ENCODE results near the gene HINT2.

Gene HINT2

DNA sequence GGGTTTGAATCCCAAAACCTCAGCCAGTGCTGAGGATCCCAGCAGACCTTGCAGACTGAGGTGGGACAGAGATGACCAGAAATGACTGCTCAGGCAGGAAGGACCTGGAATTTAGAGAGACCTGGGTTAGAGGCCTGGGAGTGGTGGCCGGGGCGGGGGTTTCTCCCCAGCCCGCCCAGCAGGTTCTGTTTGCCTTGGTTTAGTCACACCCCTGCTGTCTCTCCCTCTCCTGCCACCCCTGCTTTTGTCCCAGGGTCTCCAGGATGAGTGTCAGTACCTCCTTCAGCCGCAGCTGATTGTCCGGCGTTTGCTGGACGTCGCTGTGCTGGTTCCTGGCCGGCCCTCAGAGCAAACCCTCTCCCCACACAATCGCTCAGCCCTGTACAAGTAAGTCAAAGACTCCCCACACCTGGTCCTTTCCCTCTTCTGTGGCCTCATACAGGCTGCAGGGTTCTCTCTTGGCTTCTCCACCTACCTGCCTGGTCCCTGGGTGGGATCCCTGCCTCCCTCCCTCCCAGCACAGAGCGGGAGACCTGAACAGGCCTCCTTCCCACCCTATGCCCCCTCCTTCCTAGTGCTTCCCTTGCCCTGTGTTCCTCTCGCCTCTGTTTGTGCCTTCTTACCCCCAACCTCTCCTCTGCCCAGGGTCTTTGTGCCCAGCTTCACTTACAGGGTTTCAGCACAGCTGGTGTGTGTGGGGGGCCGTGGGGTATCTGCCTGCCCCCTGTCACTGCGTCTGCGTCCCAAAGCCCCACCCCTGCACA, 26.2 kb upstream of the HINT2 start:
- DNase-seq (ENCODE audit: low read depth), result no peak

DNA sequence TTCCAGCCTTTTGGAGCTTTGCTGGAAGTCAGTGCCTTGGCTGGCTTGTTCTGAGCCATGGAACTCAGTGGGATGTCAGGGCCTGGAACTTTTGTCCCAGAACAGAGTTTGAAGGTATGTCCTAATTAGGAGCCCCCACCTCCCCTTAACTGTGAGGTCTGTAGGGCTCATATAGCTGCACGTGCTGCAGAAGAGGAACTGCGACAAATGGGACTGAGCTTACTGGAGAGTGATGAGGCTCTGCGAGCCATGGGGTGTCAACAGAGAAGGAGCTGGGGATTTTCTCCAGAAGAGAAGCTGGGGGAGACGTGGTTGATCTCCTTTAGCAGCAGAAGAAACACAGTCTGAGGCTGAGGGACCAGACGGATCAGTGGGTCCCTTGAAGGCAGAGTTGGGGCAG, 25.1 kb upstream of the HINT2 start:
- DNase-seq (ENCODE audit: low read depth), result no peak

DNA sequence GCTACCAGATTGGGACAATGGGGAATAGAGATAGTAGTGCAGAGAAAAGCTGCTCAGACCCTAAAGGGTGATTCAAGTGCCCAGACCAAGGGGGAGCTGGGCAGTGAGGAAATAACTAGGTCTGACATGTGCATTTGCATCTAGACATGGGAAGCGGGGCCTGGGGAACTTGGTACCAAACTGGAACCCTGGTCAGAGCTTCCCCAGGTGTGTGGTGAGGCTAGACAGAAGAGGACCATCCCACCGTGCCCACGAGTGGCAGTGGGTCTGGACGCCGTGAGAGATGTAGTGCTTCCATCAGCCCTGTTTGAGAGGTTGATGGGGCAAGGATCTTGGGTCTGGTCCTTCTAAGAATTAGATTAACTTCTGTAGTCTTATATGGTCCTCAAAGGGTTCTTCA, 21.8 kb upstream of the HINT2 start:
- no peak for DNase-seq (ENCODE audit: low read depth)

DNA sequence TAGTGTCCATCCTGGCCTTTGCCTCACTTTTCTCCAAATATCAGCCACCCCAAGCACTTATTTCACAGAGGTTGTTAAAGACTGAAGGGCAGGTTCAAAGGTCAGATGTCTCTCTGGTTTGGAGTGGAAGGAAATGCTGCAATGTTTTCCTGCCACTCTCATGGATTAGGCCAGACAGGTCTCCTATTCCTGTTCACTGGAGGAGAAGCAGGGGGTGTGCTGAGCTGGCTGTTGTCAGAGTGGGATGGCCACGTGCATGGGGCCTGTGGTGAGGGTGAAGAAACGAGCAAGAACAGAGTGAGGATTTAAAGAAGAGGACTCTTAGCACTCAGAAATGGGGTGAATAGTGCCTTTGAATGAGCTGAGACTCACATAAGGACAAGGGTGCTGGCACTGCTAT, 20.9 kb upstream of the HINT2 start:
- DNase-seq (ENCODE audit: low read depth), result no peak

GRCh38 chr9:35835216-35835632, 20.4 kb upstream of the HINT2 start:
- DNase-seq (ENCODE audit: low read depth), result no peak

GRCh38 chr9:35834260-35835215, 19.7 kb upstream of the HINT2 start:
- DNase-seq (ENCODE audit: low read depth), result no peak

- DNase-seq (ENCODE audit: low read depth), result no peak
Observed at GRCh38 chr9:35832814-35833213, 18.0 kb upstream of the HINT2 start.

DNA sequence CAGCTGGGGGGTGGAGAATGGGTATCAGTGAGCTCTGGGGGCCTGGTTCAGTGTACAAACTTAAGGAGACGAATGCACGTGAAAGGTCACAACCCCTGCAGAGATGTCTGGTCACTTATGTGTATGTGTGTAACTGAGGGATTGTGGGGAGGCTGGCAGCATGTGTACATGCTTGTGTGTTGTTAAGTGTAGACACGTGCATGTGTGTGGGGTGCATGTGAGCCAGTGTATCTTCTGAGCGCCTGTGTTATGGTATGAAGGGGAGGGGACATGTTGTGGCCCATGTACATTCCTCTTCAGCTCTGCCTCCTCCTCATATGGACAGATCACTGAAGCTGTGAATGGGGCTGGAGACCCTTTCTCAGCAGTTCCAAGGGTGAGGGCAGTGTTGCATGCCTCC, 16.2 kb upstream of the HINT2 start:
- no peak for DNase-seq (ENCODE audit: low read depth)

GRCh38 chr9:35829764-35830096, 14.9 kb upstream of the HINT2 start:
- DNase-seq (ENCODE audit: low read depth), result no peak

- no peak for DNase-seq (ENCODE audit: low read depth)
Observed at GRCh38 chr9:35829084-35829763, 14.4 kb upstream of the HINT2 start, which contains the start of gene TMEM8B. TSS of gene TMEM8B (plus strand) at chr9:35829228. CDS start at chr9:35829448, 220 bp downstream.

- DNase-seq (ENCODE audit: low read depth), result no peak
Observed at GRCh38 chr9:35828716-35829083, 13.9 kb upstream of the HINT2 start, which contains the start of gene FAM221B. TSS of gene FAM221B (minus strand) at chr9:35828732. CDS start at chr9:35826161, 2,571 bp downstream.

- DNase-seq (ENCODE audit: low read depth), result peak; percentile 65
Observed at GRCh38 chr9:35827486-35827885, 12.6 kb upstream of the HINT2 start.

- no peak for DNase-seq (ENCODE audit: low read depth)
Observed at GRCh38 chr9:35826071-35826701, 11.3 kb upstream of the HINT2 start.

- no peak for DNase-seq (ENCODE audit: low read depth)
Observed at GRCh38 chr9:35822926-35823325, 8.1 kb upstream of the HINT2 start.

GRCh38 chr9:35820076-35820475, 5.2 kb upstream of the HINT2 start:
- DNase-seq (ENCODE audit: low read depth), result no peak

DNA sequence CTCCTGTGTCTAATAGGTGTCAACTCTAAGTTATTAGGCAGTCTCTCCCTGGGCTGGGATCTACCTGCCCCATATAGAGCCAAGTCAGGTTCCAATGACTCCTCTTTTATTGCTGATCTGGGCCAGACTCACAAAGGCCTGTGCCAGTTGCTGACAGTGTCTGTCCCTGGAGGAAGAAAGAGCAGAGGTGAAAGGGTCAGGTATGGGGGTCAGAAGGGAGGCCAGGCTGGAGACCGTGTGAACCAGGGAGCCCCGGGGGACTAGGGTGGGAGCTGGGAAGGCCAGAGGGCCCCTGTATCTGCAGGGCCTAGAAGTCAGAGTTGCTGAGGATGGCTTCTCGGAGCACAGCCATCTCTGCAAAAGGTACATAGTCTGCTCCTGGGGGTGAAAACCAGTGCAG, 3.5 kb upstream of the HINT2 start:
- DNase-seq (ENCODE audit: low read depth), result no peak

DNA sequence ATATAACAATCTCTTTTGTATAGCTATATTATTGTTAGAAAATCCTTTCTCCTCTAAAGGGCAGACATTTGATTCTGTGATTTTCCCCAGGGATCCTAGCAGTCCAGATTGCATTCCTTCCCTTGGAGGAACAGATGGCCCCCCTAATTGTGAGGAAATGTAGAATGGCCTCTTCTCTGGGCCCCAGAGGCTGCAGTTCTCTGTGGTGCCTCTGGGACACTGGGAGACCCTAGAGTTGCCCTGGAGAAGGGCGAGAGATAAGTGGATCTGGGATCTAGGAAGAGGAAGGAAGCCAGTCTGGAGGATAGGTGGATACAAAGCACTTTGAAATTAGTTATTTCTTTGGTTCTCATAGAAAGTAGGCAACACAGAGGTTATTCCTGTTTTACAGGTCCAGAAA, 1.9 kb upstream of the HINT2 start:
- no peak for DNase-seq (ENCODE audit: low read depth)

- DNase-seq (ENCODE audit: low read depth), result no peak
Observed at GRCh38 chr9:35814106-35814840, 569 bp downstream of the HINT2 start.

DNA sequence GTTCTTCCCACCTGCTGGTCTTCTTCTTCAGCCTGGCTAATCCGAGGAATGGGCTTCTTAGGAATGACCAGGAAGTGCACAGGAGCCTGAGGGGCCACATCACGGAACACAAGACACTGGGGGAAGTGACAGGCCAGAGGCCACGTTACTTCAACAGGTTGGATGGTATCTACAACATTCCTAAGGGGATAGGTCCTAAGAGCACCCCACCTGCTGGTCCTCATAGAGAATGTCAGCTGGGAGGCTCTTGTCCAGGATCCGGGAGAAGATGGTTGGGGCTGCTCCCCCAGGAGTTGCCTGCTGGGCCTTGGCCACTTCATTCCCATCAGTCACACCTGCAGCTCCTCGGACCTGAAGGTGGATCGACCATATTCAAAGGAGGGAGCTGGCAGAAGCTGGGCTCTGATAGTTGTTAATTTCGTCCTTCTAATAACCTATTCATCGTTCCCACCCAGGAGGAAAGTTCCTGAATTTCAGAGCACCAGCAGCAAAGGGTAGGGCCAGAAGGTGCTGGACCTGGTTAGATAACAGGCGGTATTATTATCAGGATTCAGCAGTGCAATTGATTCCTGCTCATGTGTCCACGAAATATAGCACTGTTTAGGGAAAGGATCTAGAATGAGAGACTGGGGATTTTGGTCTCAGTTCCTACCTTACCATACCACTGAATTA, 1.3 kb downstream of the HINT2 start:
- no peak for DNase-seq (ENCODE audit: low read depth)

DNA sequence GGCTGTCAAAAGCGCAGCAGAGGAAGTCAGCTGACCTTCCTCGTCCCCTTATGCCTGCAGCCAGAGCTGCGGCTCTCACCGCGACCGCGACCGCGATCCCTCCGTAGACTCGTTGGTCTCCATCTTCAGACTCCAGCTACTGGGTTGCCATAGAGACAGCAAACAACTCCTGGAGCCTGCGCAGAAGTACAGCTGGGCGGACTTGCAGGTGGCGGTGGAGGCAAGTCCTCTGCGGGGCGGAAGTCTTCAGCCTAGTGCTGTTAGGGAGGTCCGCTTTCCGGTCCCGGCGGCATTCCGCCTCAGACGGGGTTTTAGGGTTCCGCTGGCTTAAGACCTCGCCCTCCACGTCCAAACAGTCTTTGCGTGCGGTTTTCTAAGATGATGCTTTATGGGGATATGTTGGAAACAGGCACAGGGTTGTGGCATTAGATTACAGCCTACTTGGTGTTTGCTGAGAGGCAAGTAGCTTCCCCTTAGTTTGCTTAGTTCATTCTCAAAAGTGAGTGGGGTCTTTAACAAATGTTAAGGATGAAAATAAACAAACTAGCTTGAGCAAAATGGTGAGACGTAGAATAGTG, 2.7 kb downstream of the HINT2 start, which contains the start of gene SPAG8:
TSS of gene SPAG8 (minus strand) at position 238 of the 578 bp plus-strand sequence. CDS start at position 123, 115 bp downstream.
- peak; percentile 82 for DNase-seq (ENCODE audit: low read depth)

Measured in GM04503 (cell line).